HG03039 (cell line): Measurements from ENCODE around the gene GCDH.
"Not testable (repeated sequence)": the region's sequence is repeated elsewhere in the genome, so short reads cannot be mapped to it uniquely, and the experiment has no call there.

Experiments
- ATAC-seq: cut with Tn5 transposase; IDR thresholded peaks from one replicate; pipeline ENCODE4 v1.9.1; 2021; ENCODE audit warnings: mild to moderate bottlenecking, moderate library complexity; ENCODE audit not compliant: unreplicated experiment

GCDH gene

GRCh38 chr19:12890787-12891552 lies at the start of gene GCDH:
Gene GCDH, plus strand, starts transcription at chr19:12891160. Its CDS starts 145 bp downstream, at chr19:12891305.
- peak; percentile 86 for ATAC-seq

GRCh38 chr19:12842511-12842910 lies 48.4 kb upstream of the GCDH start:
- no peak for ATAC-seq

GRCh38 chr19:12843328-12843727 lies 47.6 kb upstream of the GCDH start:
- no peak for ATAC-seq

- ATAC-seq, result no peak
These were observed 46.8 kb upstream of the GCDH start for GRCh38 chr19:12843999-12844732.

- ATAC-seq, result not testable (repeated sequence)
These were observed 44.3 kb upstream of the GCDH start for GRCh38 chr19:12846613-12847012.

- no peak for ATAC-seq
These were observed 43.5 kb upstream of the GCDH start for GRCh38 chr19:12847159-12848139.

- no peak for ATAC-seq
These were observed 34.3 kb upstream of the GCDH start for GRCh38 chr19:12856653-12857052.

- no peak for ATAC-seq
These were observed 32.7 kb upstream of the GCDH start for GRCh38 chr19:12858041-12858928.

- no peak for ATAC-seq
These were observed 31.4 kb upstream of the GCDH start for GRCh38 chr19:12859546-12859945.

GRCh38 chr19:12864143-12864542 lies 26.8 kb upstream of the GCDH start:
- no peak for ATAC-seq

- ATAC-seq, result no peak
These were observed 25.9 kb upstream of the GCDH start for GRCh38 chr19:12864721-12865715.

GRCh38 chr19:12865746-12866415 lies 25.1 kb upstream of the GCDH start:
- ATAC-seq, result no peak

GRCh38 chr19:12866416-12867119 lies 24.4 kb upstream of the GCDH start:
- no peak for ATAC-seq

- no peak for ATAC-seq
These were observed 23.6 kb upstream of the GCDH start for GRCh38 chr19:12867120-12868099.

GRCh38 chr19:12868540-12869112 lies 22.3 kb upstream of the GCDH start:
- ATAC-seq, result no peak

GRCh38 chr19:12871681-12872080 lies 19.3 kb upstream of the GCDH start:
- no peak for ATAC-seq
